ENCODE measurements around the gene WNT5B.

Gene WNT5B

DNA sequence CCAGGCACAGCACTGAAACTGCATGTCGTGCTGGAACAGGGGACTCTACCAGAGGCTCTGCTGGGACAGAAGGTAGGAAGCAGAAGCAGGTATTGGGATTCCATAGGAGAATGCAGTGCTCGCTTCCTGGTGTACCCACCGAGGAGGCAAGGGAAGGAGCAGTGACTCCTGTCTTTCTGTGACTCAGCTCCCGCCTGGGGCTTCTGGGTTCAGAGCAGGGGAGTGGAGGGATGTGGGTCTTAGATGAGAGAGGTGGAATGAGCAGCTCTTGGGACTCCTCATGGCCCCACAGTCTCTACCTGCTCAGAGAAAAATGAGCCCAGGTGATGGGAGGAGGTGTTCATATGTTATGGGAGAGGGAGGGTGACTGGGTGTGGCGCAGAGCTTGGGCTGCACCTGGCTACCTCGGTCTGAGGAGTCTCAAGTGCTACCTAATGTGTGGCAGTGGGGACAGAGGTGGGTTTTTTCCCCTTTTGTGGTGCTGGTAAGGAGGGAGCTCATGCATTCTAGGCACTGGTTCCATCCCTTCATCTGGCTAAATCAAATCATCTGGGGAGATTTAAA, 26.3 kb downstream of the WNT5B start:
- no peak for DNase-seq

DNA sequence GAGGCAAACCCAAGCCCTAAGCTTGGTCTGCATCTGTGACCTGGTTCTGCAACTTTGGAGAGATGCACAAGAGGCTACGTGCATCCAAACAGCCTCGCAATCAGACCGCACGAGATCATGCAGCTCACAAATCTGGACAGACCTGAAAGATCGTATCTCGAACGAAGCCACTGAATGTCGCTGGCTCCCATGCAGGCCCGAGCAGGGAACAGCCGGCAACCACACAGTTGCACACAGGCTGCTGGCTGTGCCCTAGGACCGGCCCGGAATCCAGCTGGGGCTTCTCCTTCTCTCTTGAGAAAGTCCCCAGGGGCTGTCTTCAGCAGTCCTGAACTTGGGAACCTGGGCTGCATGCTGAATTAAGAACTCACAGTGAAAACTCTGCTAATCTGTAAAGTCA, 27.9 kb downstream of the WNT5B start:
- no peak for DNase-seq

DNA sequence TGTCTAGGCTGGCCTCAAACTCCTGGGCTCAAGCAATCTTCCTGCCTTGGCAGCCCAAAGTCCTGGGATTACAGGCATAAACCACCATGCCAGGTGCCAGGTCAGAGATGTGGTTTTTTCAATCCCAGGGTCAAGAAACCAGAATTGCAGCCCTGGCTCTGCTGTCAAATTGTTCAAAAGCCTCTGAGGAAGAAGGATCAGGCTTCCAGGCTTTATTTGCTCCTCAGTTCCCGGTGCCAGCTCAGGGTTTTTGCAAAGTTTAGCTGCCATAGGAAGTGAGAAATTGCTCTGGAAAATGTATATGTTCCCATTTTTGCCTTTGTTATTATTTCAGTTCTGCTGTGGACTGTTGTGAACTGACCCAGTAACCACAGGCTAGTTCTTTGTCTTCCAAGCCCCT, 28.7 kb downstream of the WNT5B start:
- DNase-seq = no peak

DNA sequence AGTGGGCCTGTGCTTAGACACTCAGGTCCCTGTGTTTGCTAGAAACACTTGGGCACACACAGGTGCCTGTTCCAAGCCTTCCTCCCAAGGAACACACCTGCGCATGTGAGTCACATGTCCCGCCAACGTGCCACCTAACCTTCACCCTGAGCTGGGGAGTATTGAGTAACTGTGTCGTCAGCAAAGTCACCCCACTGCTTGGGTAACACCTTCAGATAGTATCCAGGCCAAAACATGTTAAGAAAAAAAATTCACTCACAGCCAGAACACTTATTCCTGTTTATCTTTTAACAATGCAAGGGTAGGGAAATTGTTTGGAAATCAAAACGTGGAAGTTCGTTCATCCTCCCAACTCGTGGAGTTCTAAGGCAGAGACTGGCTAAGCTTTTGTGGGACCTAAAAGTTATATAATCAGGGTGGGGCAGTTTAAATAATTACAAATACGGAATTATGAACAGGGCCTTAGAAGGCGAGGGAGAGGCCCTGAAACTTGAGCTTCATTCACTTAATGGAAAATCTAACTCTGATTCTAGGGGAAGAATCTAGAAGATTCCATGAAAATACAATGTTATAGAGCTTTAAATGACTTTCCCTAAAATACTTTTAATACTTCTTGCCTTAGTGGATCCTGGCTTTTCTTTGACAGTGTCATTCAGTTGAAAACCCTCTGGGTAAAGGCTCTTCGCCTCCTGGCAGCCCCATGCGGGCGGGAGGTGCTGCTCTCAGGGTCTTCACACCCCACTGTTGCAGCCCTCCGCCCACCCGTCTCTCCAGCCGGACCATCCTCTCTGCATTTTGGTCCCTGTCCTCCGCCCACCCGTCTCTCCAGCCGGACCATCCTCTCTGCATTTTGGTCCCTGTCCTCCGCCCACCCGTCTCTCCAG, 31.5 kb downstream of the WNT5B start:
- DNase-seq = peak; percentile 29 to 82

DNA sequence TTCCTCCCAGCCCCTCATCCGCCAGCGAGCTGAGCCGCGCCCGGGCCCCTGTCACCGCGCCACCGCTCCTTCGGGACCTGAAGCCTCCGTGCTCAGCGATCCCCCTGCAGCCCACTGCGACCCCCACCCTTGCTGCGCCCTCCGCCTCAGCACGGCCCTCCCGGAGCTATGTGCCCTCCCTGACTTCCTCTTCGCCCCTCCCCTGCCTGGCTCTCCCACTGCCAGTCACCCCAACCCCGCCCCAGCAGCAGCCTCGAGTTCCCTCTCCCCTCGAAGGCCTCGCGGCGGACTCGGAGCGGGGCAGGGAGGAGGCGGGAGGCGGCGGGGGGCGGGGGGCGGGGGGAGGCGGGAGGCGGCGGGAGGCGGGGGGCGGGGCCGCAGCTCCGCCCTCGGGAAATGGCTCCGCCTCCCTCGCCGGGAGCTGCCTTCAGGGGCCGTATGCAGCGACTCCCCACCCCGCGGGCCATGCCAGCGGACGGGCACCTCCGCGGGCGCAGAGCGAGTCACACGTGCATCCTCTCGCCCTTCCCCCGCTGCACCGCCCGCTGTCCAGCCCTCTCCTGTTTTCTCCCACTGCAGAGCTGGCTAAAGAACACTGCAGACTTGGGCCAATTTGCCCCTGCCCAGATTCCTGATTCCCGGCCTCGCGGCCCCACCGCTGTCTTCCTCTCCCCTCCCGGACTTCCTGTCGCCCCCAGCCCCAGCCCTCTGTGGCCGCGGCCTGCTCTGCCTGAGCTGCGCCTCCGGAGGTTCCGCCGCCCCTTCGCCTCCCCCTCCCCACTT, 32.7 kb downstream of the WNT5B start:
- peak; percentile 74 to 77 for DNase-seq

DNA sequence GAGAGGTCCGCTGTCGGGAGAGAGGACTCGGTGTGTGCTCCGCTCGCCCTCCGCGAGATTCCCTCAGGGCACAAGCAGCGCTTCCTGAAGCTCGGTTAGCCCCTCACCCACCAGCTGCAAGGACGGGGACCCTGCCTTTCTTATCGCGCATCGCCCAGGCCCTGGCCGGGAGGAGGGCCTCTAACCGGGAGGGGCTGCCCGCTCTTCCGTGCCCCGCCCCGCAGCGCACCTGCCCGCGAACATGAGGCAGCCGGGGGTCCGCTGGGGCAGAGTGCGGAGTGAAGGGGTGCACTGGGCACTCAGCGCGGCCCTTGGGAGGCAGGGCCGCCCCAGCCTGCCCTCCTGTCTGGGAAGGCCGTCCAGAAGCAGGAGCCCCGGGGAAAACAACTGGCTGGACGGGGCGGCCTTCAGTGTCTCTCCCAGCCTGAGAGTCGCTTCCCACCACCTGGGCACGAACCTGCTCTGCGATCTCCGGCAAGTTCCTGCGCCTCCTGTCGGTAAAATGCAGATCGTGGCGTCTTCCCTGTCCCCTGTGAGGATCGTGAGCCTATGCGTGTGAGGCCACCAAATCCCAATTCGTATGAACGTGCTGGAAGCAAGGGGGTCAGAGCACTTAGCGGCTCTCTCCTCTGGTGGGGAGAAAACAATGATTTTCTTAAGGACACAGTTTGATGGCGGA, 33.9 kb downstream of the WNT5B start:
- peak in 1 of 2 experiments; percentile 23 for DNase-seq

DNA sequence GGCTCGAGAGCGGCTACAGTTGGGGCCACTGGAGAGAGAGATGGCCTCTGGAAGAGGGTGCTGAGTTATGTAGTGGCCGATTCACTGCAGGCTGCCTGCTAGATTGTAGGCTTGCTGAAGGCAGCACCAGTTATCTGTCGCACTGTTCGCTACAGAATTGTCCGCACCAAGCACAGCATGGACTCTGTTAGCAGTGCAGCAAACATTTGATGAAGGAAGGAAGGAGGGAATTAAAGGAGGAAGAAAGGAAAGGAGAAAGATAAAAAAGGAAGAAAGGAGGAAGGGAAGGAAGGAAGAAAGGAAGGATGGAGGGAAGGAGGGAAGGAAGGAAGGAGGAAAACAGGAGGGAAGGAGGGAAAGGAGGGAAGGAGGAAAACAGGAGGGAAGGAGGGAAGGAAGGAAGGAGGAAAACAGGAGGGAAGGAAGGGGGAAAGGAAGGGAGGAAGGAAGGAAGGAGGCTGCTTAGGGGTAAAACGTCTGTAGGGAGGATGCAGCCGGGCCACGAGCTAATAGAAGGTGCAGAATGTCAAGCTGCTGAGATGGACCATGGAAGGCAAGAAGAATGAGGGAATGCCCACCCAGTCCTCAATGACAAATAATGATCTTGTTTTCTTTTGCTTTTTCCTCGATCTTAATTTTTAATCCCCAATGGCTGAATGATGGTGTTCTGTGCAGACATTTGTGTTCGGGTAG, 34.6 kb downstream of the WNT5B start:
- DNase-seq = no peak

DNA sequence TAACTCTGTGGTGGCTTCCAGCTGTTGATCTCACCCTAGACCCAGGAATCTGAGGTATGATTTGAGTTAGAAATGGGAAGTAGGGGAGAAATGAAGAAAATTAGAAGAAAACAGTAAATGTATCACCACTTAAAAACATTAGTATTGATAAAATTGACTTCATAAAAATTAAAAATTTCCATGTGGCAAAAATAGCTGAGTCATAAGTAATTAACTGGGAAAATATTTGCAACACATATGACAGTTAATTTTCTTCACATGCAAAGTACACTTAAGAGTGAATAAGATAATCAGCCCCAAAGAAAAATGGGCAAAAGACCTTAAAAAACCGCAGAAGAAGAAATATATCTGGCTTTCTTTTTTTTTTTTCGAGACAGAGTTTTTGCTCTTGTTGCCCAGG, 36.3 kb downstream of the WNT5B start:
- DNase-seq = no peak

DNA sequence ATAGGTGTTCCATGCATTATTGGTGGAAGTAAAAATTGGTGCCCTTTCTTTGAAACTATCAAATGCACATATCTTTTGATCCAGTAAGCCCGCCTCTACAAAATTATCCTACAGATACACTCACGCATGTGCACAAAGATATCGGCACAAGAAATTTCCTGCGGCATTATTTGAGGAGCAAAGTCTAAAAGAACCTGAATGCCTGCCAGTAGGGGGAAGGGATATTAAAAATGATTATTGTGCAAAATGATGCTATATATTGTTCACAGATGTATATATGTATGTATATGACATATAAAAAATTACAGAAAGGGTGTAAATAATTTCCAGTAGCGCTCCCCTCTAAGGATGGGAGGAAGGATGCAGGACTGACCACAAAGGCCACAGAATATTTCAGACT, 37.2 kb downstream of the WNT5B start:
- no peak for DNase-seq

DNA sequence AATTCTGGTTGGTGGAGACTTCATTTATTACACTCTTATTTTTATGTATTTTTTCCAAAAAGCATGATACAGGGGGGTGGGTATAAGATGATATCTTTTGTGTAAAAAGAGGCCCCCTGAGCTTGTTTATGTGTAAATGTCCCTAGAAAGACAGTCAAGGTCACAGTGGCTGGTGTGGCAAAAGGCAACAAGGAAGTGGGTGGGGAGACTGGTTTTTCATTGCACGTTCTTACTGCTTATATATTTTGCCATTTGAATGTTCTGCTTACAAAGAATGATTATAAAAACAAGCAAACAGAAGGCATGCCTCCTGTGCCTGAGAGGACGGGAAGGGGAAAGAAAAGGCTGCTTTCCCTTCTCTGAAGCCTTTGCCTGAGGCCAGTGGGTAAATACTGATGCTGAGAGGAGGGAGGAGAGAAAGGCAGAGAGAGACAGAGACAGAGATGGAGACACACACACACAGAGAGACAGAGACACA, 37.7 kb downstream of the WNT5B start:
- no peak for DNase-seq

DNA sequence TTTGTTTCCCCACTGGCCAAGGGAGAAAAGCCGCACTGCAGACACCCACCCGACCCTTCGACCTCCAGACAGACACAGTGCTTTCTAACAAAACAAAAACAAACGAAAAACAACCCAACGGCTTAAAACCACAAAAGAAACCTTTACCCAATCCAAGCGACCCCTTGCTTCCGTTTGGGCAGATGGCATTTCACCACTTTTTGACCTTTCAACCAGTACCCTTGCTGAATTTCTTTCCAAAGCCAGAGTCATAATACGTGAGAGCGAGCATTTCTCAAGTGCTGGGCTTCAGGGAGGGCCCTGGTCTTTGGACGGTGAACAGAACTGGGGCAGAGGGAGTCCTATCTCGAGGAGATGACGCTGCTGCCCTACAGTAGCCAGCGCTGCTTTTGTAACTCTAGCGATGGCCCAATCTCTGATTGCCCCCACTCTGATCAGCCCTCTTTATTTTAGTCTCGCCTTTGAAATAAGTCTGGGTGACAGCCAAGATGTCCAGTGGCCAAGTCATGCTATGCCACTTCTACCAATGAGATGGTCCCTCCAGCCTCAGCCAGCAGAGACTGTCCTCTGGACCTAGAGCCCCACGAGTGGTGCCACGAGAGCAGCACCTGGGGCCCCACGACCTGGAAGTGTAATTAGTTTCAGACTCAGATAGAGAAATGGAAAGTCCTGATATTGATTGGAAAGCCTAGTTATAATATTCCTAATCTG, 40.0 kb downstream of the WNT5B start:
- DNase-seq = no peak

DNA sequence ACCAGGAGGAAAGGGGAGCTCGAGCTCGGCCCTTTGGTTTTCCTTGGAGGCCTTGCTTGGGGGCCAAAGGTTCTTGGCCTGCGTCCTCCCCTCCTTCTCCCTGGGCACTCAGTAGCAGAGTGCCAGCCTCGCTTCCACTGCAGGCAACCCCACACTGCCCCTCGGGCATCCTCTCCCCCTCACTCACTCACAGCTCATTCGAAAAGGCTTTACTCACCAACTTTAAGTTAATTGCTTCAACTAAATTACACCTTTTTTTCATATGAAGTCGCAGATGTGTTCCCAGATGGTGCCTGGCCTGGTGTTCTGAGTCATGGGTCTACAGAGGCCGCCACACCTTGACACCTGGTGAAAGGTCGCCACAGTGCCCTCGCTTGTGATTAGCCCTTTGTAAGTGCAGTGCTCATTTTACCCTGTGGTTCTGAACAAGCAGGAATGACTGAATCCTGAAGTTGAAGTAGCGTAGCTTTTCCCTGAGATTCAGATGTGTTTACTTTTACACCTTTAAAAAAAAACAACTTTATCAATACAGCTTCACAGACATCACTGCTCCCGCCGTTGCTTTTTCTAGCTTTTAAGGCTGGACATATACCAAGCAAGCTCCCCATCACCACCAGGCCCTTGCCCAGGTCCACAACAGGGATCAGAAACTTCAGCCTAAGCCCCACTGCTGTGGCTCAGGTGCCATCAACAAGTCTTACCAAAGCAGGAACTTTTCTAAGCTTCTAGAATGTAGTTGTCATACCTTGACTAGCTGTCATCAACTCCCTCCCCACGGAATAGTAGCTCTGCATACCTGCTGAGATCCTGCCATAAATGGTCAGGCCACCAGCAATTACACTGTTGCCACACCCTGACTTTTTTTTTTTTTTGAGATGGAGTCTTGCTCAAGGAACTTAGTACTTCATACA, 41.6 kb downstream of the WNT5B start:
- no peak for DNase-seq

DNA sequence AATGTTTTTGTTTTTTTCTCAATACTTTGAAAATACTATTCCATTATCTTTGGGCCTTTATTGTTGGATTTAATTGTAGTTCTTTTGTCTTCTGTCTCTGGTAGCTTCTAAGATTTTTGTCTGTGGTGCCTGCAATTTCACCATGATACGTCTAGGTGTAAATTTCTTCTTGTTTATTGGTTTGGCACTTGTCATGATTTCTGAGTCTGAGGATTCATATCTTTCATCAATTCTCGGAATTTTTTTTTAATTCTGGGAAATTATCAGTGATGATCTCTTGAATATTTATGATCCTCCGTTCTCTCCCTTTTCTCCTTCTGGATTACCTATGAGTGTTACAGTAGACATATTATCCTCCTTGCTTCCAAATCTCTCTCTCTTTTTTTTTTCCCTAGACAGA, 47.0 kb downstream of the WNT5B start:
- DNase-seq = no peak

DNA sequence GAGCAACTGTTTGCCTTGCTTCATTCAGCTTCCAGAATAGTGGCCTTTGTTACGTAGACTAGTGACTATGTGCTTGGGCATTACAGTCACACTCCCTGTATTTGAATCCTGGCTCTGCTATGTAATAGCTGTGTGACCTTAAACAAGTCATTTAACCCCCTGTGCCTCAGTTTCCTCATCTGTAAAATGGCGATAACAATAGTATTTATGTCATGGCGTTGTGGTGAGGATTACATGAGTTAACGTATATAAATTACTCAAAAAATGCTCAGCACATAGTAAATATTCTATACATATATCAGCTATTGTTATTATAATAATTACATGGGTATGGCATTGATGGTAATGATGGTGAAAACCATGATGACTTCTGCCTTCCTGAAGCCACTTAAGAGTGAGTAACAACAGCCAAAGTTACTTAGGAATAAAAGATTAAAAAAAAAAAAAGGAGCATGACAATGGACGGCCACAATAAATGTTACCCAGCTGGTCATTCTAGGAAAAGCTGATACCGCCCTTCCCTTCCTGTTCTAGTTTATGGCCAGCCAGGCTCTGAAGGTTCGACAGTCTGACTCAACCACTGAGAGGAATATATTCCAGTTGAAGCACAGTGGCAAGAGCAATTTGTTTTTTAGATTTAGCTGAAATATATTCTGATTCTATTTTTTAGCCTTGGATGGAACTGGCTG, 51.9 kb downstream of the WNT5B start:
- no peak for DNase-seq

DNA sequence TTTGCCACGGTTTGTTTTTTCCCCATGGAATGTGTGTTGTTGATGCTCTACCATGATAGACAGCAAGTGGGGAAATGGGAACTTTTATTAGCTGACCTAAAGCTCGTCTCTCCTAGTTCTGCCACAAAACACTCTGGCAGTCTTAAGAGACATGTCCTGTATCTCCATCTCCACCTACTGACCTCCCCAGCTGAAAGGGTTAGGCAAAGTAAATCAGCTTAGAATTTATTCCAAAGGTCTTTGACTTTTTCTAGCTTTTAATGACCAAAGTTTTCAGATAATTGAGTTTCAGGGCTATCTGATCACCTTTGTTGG, 52.4 kb downstream of the WNT5B start:
- DNase-seq = no peak

DNA sequence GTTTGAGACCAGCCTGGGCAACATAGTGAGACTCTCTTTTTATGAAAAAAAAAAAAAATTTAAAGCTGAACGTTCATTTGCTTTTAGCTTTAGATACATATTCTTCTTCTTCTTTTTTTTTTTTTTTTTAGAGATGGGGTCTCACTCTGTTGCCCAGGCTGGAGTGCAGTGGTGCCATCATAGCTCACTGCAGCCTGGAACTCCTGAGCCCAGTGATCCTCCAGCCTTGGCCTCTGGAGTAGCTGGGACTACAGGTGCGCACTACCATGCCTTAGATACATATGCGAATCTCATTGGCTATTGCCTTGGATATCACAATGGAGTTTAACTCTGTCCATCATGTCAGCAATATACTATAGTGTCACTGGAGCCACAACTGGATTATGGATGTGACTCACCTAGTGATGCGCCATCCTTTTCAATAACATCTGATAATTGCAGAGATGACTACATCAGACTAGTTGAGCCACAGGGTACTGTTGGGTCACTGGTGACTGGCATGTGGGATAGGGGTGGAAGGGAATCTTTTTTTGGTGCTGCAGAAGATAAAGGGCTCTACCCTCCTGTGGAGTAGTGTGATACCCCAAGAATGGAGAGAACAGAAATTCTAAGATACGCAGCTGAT, 59.2 kb downstream of the WNT5B start:
- no peak for DNase-seq

DNA sequence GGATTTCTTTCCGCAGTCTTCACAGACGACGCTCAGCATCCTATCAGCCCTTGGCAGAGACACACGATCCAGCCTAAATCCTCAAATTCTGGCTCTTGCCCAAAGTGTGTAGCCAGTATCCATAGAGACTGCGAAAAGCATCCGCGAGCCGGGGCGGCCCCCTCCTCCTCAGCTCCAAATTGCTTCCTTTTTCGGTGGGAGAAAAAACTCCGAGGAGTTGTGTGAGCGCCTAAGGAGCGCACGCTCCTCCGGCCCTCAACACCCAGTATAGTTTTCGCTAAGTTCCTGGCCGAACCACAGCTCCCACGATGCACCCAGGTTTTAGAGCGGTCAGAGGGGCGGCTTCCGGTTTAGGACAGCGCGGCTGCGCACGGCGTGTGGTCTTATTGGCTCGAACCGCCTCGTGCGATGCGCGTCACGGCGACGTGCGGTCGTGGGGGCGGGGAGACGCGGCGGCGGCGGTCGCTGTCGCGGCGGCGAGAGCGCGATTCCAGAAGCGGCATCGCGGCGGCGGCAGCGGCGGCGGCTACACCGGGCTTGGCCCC, 61.6 kb downstream of the WNT5B start, which contains the start of gene ADIPOR2:
Gene ADIPOR2 (plus strand): TSS at position 493 of the 545 bp plus-strand sequence. CDS start 63,274 bp downstream, outside the sequence.
- DNase-seq = peak; percentile 92 to 94

DNA sequence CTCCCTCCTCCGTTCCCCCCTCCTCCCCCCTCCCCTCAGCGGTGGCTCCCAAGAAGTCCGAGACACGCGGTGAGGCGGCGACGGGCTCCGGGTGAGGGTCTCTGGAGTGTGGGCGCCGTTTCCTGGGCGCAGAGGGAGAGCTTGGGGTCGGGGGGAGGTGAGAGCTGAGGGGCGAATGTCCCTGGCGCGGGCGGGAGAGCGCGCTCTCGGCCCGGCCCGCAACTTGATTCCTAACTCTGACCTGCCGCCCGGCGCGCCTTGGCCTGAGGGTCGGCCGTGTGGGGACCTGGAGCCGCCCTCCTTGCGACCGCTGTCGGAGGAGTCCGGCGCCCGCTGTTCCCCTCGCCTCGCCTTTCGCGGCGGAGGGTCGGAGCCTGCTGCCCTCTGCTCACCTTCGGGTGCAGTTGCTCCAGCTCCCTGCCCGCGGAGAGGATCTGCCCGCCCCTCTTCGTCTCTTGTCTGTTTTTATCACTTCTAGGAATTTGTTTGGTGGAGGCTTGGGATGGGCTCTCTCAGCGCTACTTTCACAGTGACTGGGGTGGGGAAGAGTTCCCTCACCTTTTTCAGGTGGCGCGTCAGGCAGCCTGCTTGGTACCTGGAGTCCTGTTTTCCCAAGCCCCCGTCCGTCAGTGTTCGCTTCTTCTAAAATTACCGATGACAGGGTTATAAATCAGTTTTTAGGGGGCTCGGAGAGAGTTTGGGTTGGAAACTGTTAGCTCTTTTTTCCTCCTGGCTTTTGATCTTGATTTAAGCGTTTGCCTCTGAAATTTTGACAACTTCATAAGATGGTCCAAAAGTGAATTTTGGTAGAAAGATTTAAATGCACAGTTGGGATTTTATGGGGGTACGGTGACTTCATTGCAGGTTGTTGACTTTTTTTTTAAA, 62.3 kb downstream of the WNT5B start:
- peak; percentile 6 to 12 for DNase-seq
